ENCODE data around the gene KDM2B.

The KDM2B gene

DNA sequence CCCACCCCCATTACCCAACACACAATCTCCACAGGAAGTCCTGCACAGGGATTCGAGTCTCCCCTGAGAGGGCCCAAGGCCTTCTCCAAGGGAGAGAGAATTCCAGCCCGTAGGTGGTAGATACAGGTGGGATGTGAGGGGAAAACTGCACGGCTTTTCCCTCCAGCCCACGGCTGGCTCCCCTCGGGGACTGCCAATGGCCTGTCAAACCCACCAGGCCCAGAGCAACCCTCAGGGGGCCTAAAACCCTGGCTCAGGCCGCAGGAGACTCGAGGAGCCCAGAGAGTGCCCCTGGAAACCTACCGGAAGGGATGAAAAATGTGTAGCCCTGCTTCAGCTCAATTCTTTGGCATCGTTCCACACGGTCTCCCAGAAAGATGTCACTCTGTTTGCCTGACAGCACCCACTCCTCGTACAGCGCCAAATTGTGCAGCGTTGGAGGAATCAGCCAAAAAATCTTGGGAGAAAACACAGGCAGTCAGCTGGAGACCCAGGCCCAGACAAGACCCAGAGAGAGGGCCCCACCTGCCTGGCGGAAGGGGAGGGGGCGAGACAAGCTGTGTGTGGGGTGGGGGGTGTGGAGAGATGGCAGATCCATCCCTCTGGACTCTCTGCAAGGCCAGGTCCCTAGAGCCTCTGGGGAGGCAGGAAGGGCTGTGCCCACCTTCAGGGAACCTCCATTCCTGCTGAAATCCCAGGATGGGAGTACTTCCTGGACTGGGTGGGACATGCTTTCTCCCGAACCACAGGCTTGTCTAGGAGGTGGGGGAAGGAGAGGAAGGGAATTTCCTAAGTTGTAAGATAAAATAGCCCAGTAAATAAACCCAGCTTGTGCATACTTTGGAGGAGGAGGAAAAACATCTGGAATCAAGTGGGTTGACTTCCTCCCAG lies 48.1 kb downstream of the KDM2B start:
- DNase-seq (ENCODE audit: low read depth in 1 of 2, low spot score in 1 of 2), result no peak

DNA sequence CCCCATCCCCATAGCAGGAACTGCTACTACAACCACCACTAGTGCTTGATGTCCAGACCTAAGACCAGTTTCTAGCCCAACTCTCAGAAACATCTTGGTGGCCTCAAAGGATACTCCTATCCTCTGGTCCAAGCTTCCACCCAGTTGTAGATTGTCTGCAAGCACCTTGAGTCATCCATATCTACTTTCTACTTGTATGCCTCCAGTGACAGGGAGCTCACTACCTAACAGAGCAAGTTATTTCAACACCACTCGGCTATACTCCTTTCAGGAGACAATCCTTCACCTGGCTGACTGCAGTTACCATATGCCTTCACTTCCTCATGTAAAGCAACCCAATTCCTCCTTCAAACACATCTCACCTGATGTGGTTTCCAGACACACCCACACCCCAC lies 49.5 kb downstream of the KDM2B start:
- no peak for DNase-seq (ENCODE audit: low read depth in 1 of 2, low spot score in 1 of 2)

DNA sequence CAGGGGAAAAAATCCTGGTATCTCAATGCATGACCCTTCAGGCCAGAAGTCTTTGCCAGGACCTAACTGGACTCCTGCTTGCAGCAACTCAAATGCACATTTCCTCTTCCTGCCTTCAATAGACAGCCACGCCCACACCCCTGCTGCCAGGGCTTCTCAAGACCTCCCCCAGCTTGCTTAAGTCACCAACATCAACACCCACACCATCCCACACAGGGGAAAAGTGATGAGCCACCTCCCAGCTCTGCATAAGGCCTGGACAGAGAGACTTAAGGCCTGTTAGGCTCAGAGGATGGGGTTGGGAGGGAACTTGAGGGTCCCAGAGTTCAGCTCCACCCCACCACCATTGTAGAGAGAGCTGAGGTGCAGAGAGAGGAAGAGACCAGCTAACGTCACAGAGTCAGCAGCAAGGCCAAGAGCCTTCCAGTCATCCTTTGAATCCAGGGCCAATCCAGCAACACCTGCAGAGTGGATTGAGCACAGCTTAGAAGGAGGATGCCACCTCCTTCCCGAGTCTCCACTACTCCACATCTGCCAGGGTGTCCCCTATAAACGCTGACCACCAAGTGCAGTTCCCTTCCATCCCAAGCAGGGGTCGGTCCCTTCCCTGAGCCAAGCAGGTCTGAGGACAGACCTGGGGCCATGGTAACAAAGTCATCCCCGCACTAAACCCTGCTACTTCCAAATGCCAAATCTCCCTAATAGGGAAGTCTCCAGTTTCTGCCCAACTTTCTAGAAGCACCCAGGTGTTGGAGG lies 50.0 kb downstream of the KDM2B start:
- peak; percentile 48 to 49 for DNase-seq (ENCODE audit: low read depth in 1 of 2, low spot score in 1 of 2)

DNA sequence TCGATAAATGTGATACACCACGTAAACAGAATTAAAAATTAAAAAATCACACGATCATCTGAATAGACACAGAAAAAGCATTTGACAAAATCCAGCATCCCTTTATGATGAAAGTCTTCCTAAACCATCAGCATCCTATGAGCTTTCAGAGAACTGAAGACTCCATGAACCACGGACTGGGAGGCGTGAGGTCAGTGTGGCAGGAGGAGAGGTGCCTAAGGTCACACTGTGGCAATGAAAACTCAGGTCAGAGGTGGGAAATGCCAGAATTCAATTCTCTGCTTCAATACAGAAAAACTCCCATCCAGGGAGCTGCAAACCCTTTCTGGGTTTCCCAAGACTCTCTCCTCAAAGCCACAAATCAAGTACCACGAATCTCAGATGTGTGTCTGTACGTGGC lies 51.6 kb downstream of the KDM2B start:
- DNase-seq (ENCODE audit: low read depth in 1 of 2, low spot score in 1 of 2), result no peak

DNA sequence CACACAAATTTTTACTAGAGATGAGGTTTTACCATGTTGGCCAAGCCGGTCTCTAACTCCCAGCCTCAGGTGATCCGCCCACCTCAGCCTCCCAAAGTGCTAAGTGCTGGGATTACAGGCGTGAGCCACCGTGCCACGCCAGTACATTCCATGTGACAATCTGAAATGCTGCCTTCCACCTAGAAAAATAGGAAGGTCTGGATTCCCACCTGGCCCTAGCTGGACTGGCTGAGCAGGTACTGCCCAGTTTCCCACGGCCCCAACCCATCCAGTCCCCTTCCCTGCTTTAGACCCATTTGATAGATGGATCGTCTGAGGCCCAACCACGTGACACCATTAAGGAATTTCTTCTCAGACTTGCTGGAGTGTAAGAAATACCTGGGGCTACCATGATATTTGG lies 55.4 kb downstream of the KDM2B start:
- no peak for DNase-seq (ENCODE audit: low read depth in 1 of 2, low spot score in 1 of 2)

DNA sequence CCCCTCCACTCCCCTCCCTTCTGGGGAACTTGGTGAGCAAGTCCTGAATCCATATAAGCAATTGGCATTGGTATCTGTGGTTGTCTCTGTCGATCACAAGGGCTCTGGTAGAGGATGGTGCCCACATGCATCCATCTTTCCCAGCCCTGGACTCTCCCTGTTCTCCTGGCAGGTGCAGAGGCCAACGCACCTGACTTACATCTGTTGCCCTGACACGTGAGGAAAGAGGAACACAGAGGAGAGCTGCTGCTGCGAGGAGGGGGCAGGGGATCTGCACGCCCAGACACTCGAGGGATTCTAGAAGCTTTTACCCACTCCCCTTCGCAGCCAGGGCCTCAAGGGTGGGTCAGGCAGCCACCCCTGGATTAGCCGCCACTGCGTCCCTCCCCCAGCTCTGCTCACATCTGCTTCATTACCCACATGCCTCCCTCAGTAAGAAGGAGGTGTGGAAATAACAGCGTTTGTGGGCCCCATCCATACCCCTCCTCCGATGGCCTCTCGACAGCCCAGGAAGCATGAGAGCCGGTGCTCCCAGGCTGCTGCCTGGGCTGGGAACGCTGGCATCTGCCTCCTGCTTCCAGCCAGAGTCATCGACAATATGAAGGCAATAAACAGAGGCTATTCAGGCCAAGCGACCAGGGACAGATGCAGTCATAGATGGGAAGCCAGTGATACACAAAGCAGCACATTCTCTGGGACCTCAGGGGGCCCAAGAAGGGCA lies 56.5 kb downstream of the KDM2B start:
- DNase-seq (ENCODE audit: low read depth in 1 of 2, low spot score in 1 of 2), result no peak

DNA sequence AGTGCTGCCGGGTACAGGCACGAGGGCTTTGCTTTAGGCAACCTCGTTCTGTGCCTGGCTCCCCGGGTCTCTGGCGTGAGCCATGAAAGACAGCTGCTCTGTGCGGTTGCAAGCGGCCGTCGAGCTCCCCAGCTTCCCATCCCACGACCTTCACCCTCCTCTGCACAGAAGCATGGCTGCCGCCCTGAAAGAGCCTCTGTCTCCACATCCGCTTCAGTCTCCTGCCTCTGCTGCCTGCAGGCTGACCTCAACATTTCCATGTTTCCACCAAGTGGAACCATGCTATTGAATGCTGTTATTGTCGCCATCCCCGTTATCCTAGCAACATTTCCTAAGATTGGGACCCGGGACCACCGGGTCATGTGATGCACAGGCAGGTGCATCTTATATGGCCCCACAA lies 57.1 kb downstream of the KDM2B start:
- no peak for DNase-seq (ENCODE audit: low read depth in 1 of 2, low spot score in 1 of 2)

DNA sequence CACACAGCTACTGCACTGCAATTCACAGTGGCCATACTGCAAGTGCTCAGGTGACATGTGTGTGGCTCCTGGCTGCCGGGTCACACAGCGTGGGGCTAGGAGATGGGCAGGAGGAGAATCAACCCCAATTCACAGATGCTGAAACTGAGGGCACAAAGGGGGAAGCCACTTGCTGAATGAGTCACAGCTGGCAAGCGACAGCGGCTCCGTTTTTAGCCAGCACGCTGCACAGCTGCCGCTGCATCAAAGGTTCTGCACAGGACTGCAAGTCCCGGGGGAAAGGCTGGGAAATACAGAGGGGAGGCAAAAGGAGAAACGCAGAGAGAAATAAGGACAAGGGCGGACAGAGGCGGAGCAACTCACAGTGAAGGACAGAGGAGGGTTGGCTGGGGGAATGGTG lies 57.9 kb downstream of the KDM2B start:
- DNase-seq (ENCODE audit: low read depth in 1 of 2, low spot score in 1 of 2), result no peak

DNA sequence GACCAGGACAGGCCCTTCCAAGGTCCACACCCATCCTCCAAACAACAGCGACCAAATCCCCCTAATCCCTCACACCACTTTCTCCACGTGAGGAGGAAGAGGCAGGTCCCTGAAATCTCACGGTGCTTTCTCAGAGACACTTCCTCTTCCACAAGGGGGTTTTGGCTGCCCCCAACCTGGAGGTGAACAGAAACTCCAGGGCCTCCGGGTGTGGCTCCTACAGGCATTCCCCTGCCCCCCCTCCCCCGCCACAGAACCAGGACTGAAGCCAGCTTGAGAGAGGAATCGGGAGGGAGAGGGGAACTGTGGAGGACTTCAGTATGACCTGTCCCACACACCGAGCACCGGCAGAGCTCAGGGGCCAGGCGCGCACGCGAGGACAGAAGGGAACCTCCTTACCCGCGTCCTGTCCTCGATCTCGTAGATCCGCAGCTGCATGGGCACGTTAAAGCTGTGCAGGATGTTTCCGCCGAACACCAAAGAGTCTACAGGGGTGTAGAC lies 60.2 kb downstream of the KDM2B start:
- DNase-seq (ENCODE audit: low read depth in 1 of 2, low spot score in 1 of 2), result no peak

DNA sequence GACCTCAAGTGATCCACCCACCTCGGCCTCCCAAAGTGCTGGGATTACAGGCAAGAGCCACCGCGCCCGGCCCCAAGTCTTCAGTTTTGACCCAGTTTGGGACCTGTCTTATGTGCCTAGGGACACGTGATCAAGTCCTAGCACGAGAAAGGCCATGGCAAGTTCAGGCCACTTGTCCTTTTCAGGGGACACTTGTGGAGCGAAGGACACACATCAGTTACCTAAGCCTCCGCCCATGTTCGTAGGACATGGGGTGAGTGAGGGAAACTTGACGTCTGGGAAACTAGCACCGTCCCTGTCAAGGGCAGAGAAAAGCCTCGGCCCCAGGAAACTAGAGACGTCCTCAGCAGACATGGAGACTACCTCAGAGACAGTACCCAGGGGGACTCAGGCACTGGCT lies 60.7 kb downstream of the KDM2B start:
- DNase-seq (ENCODE audit: low read depth in 1 of 2, low spot score in 1 of 2), result no peak

DNA sequence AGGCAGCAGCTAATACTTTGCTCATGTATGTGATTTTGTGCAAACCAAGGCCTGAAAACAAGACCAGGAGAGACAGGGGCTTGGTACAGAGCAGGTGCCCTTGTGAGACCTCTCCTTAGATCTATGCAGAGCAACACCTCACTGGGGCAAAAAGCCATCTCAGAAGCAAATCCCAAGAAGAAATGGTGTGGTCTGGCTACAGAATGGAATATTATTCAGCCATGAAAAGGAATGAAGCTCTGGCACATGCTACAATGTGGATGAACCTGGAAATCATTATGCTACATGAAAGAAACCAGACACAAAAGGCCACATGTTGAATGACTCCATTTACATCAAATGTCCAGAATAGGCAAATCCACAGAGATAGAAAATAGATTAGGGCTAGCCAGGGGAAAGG lies 61.6 kb downstream of the KDM2B start:
- DNase-seq (ENCODE audit: low read depth in 1 of 2, low spot score in 1 of 2), result no peak

DNA sequence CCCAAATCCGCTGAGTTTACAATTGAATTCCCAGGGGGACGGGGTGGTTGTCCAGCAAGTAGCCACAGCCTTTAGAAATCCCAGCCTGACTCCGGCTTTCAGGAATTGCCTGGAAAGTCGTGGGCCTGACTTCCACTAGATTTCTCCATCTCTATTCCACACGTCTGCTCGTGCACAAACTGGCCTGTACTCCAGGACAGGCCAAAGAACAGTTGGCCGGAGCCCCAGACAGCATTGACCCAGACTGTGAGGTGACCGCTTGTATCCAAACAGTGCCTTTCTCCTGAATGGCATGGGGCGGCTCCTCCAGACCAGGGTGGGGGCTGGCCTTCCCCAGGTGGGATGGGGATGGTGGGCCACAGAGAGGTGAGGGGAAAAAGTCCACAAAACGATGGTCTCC lies 62.2 kb downstream of the KDM2B start:
- DNase-seq (ENCODE audit: low read depth in 1 of 2, low spot score in 1 of 2), result no peak

DNA sequence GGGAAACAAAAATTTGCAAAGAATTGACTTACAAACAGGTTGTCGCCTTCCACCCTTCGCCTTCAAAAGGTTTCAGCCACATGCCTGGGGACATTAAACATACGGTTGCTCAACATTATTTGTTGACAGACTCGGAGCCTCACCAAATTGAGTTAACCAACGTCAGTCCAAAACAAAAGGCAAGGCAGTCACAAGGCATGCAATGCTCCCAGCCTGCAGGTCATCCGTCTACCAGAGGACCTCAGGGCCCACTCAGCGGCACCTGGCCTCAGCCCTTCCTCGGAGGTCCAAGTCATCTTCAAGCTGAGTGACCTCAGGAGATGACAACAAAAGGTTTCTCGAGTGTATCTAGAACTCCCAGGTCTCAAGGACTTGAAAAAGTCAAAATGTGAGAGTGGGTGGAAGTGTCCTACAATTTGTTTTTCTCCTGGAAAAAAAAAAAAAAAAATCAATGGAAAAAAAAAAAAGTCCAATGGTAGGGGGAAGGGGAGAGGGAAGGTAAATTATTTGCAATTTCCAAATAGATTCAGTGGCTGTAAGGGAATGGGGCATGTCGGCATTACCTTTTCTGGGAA lies 64.3 kb downstream of the KDM2B start:
- no peak for DNase-seq (ENCODE audit: low read depth in 1 of 2, low spot score in 1 of 2)

DNA sequence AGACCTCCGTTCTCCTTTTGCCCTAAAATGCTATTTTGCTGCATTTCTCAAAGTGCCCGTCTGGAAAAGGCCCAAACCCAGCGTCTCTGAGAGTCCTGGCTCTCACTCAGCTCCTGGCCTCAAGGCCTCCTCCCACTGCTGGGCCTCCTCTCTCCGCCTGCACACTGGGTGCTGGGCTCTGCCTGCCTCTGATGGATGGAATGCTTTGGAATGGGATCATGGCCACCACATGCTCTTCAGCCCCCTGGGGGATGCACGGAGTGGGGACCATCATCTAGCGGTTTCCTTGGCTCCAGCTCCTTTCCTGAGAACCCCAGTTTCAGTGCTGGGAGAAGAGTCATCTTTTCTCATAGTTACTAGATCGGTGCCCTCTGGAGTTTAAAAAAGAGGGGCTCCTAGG lies 65.2 kb downstream of the KDM2B start:
- no peak for DNase-seq (ENCODE audit: low read depth in 1 of 2, low spot score in 1 of 2)

DNA sequence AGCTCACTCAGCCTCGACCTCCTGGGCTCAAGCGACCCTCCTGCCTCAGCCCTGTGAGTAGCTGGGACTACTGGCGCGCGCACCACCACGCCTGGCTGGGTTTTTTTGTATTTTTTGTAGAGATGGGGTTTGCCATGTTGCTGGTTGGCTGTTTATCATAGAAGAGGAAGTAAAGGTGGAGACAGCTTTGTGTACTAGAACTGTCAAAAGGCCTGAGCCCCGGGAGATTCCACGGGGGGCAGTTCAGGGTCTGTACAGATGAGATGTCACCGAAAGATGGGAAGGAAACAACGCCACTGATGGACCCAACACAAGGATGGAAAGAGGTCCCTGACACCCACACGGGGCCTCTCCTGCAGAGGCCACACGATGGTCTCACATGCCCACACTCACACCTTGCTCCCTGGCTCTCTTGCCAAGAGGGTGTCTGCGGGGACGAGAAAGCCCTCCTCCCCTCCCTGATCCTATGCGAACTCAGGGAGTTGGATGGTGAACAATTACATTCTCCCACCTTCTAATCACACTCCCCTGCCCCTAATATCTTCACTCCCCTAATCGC lies 66.6 kb downstream of the KDM2B start:
- no peak for DNase-seq (ENCODE audit: low read depth in 1 of 2, low spot score in 1 of 2)

DNA sequence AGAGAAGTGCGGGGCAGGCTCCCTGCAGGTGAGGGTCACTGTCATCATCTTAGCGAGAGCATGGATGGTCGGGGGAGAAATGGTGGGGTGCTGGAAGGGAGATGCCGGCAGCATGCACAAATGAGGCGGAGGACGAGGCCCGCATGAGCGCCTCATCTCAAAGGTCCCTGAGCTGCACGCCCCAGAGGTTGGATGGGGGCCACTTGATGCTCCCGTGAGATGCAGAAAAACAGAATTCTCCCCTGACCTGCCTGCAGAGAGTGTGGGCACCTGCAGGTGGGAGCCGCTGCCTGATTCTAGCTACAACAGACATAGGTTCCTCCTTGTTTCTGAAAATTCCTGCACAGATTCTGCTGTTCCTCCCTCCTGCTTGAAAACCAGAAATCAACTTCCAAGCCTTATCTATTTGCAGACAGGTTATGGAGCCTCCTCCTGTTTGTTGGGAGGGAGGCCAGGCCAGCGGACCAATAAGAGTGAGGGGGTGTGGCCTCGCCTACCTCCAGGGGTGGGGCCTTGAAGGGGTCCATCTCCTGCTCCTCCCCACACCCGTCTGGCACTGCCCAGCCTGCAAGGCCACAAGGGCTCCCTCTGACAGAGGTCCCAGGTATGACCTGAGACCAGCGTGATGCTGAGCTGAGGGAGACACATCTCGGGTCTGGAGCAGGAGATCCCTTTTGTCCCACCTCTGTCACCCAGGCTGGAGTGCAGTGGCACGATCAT lies 67.2 kb downstream of the KDM2B start:
- DNase-seq (ENCODE audit: low read depth in 1 of 2, low spot score in 1 of 2), result no peak

DNA sequence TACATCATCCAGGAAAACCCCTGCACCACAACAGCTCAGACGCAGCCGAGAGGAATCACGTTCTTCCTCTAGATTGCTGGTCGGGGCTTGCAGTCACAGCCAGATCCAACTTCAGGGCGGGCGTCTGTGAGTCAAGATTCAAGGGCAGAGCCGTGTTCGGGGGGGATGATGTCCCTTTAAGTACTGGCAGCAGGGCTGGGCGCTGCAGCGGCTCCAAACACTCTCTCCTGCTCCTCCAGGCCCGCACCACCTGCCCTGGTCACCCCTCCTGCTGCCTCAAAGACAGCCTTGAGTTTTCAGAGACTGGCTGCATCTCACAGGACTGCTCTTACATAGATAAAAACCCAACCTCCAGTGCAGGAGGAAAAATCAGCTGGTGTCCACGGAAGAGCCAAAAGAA lies 68.3 kb downstream of the KDM2B start:
- DNase-seq (ENCODE audit: low read depth in 1 of 2, low spot score in 1 of 2), result no peak

DNA sequence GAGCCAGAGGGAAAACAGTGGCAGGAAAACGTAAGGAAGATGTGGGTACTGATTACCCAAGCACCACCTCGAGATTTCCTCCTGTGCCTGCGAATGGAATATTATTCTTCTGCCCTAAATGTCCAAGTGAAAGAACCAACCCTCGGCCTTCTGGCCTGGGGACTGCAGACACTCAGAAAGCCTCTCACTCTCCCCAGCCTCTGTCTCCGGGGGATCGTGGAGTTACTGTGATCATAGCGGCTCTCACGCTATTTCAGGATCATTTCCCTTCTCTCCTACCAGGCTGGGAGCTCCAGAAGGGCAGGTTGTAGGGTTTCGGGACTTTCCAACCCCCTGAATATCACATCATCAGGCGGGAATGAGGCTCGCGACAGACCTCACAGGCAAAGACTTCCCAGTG lies 68.9 kb downstream of the KDM2B start:
- DNase-seq (ENCODE audit: low read depth in 1 of 2, low spot score in 1 of 2), result no peak

DNA sequence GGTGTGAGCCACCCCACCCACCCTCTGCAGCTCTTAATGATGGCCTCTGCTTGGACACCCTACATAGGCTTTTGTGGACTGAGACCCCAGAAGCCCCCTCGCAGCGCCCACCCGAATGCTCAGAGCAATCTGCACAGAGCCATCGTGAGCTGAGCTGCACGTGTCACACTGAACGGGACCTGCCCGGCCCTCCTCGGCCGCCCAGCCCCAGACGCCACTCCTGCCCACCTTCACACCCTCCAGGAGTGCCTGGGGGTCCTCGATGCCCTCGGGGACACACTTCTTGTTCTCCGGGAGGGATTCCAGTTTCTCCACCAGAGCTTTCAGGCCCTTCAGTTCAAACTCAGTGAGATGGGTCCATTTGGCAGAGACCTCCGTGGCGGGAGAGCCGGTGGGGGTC lies 71.5 kb downstream of the KDM2B start:
- no peak for DNase-seq (ENCODE audit: low read depth in 1 of 2, low spot score in 1 of 2)

DNA sequence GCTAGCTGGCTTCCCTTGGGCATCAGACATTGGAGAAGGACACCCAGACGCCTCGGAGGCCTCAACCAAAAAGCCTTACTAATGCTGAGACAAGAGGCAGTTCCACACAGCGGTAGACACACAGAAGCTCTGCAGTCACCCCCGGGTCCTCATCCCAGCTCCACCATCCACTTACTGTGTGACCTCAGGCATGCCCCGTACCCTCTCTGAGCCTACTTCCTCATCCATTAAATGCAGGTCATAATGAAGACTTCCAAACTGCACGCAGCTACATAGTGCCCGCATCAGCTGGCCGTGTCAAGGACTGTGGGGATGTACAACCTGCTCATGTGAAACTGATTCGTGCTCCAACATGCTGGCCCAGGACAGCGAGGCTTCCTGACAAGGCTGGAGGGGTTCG lies 72.3 kb downstream of the KDM2B start:
- no peak for DNase-seq (ENCODE audit: low read depth in 1 of 2, low spot score in 1 of 2)

All from stimulated activated CD4-positive, alpha-beta T cell treated with anti-CD3 and anti-CD28 coated beads, Interleukin-15, amount 100 ng/mL, for 1 hour (primary cell).